ENCODE data around the gene CCZ1.
"Not testable (repeated sequence)": the region's sequence is repeated elsewhere in the genome, so short reads cannot be mapped to it uniquely, and the experiment has no call there.

DNA sequence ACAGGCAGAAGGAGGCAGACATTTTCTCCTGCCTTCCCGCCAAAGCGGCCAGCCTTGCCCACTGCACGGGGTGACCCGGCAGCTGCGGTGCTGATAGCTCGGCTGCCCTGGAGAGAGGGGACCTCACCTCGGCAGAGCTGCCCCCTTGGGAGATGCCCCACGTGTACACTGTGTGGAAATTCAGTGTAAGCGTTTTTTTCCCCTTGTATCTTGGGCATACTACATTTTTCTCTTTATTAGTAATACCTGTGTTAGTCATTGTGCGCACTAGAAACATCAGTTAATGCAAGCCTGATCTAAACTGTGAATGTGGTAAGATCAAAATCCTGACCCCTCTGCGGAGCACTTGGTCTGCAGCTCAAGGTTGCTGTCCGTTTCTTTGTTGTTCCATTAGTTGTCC lies 26.1 kb downstream of the CCZ1 start:
- not testable (repeated sequence) for TF ChIP-seq POLR2AphosphoS5, POLR2A (IDR thresholded peaks at IDR 0.05; ENCODE audit: low read depth, low read length)

Data from GM12892 (cell line).